Smooth muscle cell (in vitro differentiated cells): ENCODE measurements around the gene ANO6. TPM values are rescaled to one million over a fixed set of nuclear protein-coding genes. Genes with fewer than 3 reads are reported as not detected.

ENCODE experiments used
- DNase-seq: peaks from one replicate; lab custom pipeline; 2025; ENCODE audit not compliant: unreplicated experiment; lab: John Stamatoyannopoulos, UW
- H2AFZ ChIP-seq: fragments of 200-600 bp; sonication (generic); 2 replicates; pipeline ENCODE4 v1.6.0; 2016; ENCODE audit warnings: antibody characterized with exemption, low read depth, mild to moderate bottlenecking
- H3F3A ChIP-seq: fragments of 200-600 bp; sonication (generic); 2 replicates; pipeline ENCODE4 v1.6.0; 2017; ENCODE audit warnings: antibody characterized with exemption, low read depth
- H3K27ac ChIP-seq: fragments of 200-600 bp; sonication (generic); 2 replicates; pipeline ENCODE4 v1.5.1; 2016; ENCODE audit warnings: low read depth, mild to moderate bottlenecking
- H3K27me3 ChIP-seq: fragments of 200-600 bp; sonication (generic); 2 replicates; pipeline ENCODE4 v1.6.1; 2016; ENCODE audit warnings: low read depth, mild to moderate bottlenecking
- H3K36me3 ChIP-seq: fragments of 200-600 bp; sonication (generic); 2 replicates; pipeline ENCODE4 v1.5.1; 2016; ENCODE audit warnings: low read depth
- H3K4me1 ChIP-seq: fragments of 200-600 bp; sonication (generic); 2 replicates; pipeline ENCODE4 v1.5.1; 2016; ENCODE audit warnings: low read depth
- H3K4me2 ChIP-seq: fragments of 200-600 bp; sonication (generic); 2 replicates; pipeline ENCODE4 v1.6.0; 2016; ENCODE audit warnings: mild to moderate bottlenecking
- H3K4me3 ChIP-seq: fragments of 200-600 bp; sonication (generic); 2 replicates; pipeline ENCODE4 v1.5.1; 2016; ENCODE audit warnings: mild to moderate bottlenecking
- H3K79me2 ChIP-seq: fragments of 200-600 bp; sonication (generic); 2 replicates; pipeline ENCODE4 v1.6.0; 2016; ENCODE audit warnings: low read depth, mild to moderate bottlenecking
- H3K9ac ChIP-seq: fragments of 200-600 bp; sonication (generic); 2 replicates; pipeline ENCODE4 v1.6.0; 2016; ENCODE audit warnings: low read depth
- H3K9me3 ChIP-seq: fragments of 200-600 bp; sonication (generic); replicated peaks from 2 replicates; pipeline ENCODE4 v1.5.1; 2016; ENCODE audit warnings: low read depth
- H4K20me1 ChIP-seq: fragments of 200-600 bp; sonication (generic); 2 replicates; pipeline ENCODE4 v1.6.0; 2016; ENCODE audit warnings: low read depth
- CTCF ChIP-seq: fragments of 200-600 bp; sonication (generic); IDR thresholded peaks from 2 replicates; pipeline ENCODE4 v1.5.1; 2017; ENCODE audit warnings: borderline replicate concordance, mild to moderate bottlenecking, antibody characterized with exemption; ENCODE audit not compliant: insufficient read depth, poor library complexity, severe bottlenecking
- WGBS: methylation state at CpG from one replicate; pipeline ENCODE4 v1.1.7; 2016; ENCODE audit warnings: low lambda C conversion rate; 5-methylcytosine and 5-hydroxymethylcytosine counted together
- polyA plus RNA-seq: library from polyadenylated mRNA; unstranded; fragments of >200 nt; fragmentation: Nextera tagmentation; extraction: Ambion mirVana; gene quantifications from 2 replicates; pipeline ENCODE4 v1.2.1, GENCODE V29; 2016
- total RNA-seq: library from RNA; depleted of rRNA; stranded (reverse); fragments of >200 nt; gene quantifications from 2 replicates; pipeline ENCODE4 v1.2.3, GENCODE V29; 2014

The ANO6 gene
- total and polyA plus RNA-seq, 2 experiments from 2014 or later, result 44.8 to 106 TPM

- H4K20me1 ChIP-seq, result peaks cover 75% of the 10 kb centered on the region
- WGBS, result 91% methylated on average over 6 of the region's 6 CpGs
- no peaks in the 10 kb centered on the region for H3F3A ChIP-seq
- no peaks in the 10 kb centered on the region for H3K9me3 ChIP-seq
- no peaks in the 10 kb centered on the region for H3K27me3 ChIP-seq
- no peak overlapping the region for H3K9ac ChIP-seq
- TF ChIP-seq CTCF, result no peak
- H3K36me3 ChIP-seq, result no peaks in the 10 kb centered on the region
- peaks cover 15% of the 10 kb centered on the region for H3K4me1 ChIP-seq
- no peak overlapping the region for H3K4me2 ChIP-seq
- no peak for DNase-seq
- H2AFZ ChIP-seq, result no peak overlapping the region
- H3K79me2 ChIP-seq, result peaks cover 85% of the 10 kb centered on the region
- no peak overlapping the region for H3K4me3 ChIP-seq
- no peak overlapping the region for H3K27ac ChIP-seq
These were observed 41.5 kb downstream of the ANO6 start for GRCh38 chr12:45257185-45257930.

GRCh38 chr12:45259675-45260074, 43.8 kb downstream of the ANO6 start:
- TF ChIP-seq CTCF, result no peak
- Histone ChIP-seq H2AFZ (no peak overlapping the region), H3K79me2 (peaks cover 86% of the 10 kb centered on the region), H3K4me2 (peak overlapping the region; percentile 67), H3K36me3 (no peaks in the 10 kb centered on the region), H3K9ac (no peak overlapping the region), H3K9me3 (no peaks in the 10 kb centered on the region), H3K27ac (peak overlapping the region; percentile 73), H3K27me3 (no peaks in the 10 kb centered on the region), H3F3A (no peaks in the 10 kb centered on the region), H3K4me1 (peaks cover 15% of the 10 kb centered on the region), H3K4me3 (peak overlapping the region; percentile 21), H4K20me1 (peaks cover 87% of the 10 kb centered on the region)
- 24% methylated on average over 3 of the region's 3 CpGs for WGBS
- DNase-seq, result no peak

GRCh38 chr12:45260104-45260815, 44.4 kb downstream of the ANO6 start:
- H3K4me3 ChIP-seq, result peak overlapping the region; percentile 21
- H3K36me3 ChIP-seq, result no peaks in the 10 kb centered on the region
- peak overlapping the region; percentile 67 for H3K4me2 ChIP-seq
- H3K4me1 ChIP-seq, result peaks cover 15% of the 10 kb centered on the region
- no peaks in the 10 kb centered on the region for H3K9me3 ChIP-seq
- peaks cover 86% of the 10 kb centered on the region for H3K79me2 ChIP-seq
- no peak for TF ChIP-seq CTCF
- H4K20me1 ChIP-seq, result peaks cover 87% of the 10 kb centered on the region
- no peaks in the 10 kb centered on the region for H3F3A ChIP-seq
- no peaks in the 10 kb centered on the region for H3K27me3 ChIP-seq
- 61% methylated on average over 5 of the region's 5 CpGs for WGBS
- no peak overlapping the region for H2AFZ ChIP-seq
- DNase-seq, result no peak
- peak overlapping the region; percentile 73 for H3K27ac ChIP-seq
- no peak overlapping the region for H3K9ac ChIP-seq
